Transverse colon (tissue), 4 donors: ENCODE measurements around the gene CHMP5.

Experiments used
- POLR2A ChIP-seq: fragments of 450-650 bp; IDR thresholded peaks from one replicate; pipeline ENCODE4 v1.6.1; 2016; ENCODE audit warnings: antibody characterized with exemption, mild to moderate bottlenecking, moderate library complexity
- POLR2AphosphoS5 ChIP-seq, 3 donors: sonication (generic); formaldehyde crosslinking; IDR thresholded peaks; one replicate each; pipeline ENCODE4 v1.6.1; 2016; ENCODE audit warnings: antibody characterized with exemption in 3 of 3
- TF ChIP-seq, protein P1 (sequence below), 5 experiments: fragments of 200-600 bp in 3 of 5; fragments of 450-650 bp in 2 of 5; sonication (generic) in 3 of 5; IDR thresholded peaks; 1 replicate in 2 of 5; 2 replicates in 3 of 5; pipeline ENCODE4 v1.5.1; 2016 to 2017; ENCODE audit warnings: antibody characterized with exemption in 5 of 5, inconsistent platforms in 3 of 5, mild to moderate bottlenecking in 2 of 5, moderate library complexity in 1 of 5

DNA sequence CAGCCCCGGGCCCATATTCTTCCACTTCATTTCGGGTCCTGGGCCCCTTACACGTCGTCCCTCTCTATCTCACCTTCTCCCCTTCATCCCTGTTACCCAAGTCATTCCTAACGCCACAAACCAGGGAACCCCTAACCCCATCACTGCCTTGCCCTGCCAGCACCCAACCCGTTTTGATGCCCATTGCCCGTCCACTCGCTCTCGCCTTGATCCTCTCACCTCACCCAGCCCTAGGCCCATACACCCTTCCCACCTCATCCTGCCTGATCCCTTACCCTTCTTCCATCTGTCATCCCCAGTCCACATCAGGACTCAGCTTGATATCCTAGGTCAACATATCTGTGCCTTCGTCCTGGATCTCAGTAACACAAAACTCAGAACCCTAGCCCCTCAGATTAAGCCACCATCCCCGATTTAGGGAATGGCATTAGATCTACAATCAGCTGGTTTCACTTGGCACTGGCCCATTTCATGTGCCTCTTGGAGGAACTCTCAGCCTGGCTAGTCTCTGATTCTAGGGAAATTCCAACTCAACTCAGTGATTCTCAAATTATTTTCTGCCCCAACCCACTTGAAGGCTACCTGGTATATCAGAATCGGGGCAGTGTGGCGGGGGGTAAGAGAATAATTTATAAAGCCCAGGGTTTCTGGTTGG is 489 bp downstream of the CHMP5 start:
- TF ChIP-seq, protein P1, sequence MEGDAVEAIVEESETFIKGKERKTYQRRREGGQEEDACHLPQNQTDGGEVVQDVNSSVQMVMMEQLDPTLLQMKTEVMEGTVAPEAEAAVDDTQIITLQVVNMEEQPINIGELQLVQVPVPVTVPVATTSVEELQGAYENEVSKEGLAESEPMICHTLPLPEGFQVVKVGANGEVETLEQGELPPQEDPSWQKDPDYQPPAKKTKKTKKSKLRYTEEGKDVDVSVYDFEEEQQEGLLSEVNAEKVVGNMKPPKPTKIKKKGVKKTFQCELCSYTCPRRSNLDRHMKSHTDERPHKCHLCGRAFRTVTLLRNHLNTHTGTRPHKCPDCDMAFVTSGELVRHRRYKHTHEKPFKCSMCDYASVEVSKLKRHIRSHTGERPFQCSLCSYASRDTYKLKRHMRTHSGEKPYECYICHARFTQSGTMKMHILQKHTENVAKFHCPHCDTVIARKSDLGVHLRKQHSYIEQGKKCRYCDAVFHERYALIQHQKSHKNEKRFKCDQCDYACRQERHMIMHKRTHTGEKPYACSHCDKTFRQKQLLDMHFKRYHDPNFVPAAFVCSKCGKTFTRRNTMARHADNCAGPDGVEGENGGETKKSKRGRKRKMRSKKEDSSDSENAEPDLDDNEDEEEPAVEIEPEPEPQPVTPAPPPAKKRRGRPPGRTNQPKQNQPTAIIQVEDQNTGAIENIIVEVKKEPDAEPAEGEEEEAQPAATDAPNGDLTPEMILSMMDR (IDR thresholded peaks at IDR 0.05): no peak
- TF ChIP-seq POLR2A: no peak
- no peak for TF ChIP-seq POLR2AphosphoS5 (IDR thresholded peaks at IDR 0.05)
